Upper lobe of right lung (tissue), 1 donor: ENCODE data around the gene SCAMP4. TPM values are rescaled to one million over a fixed set of nuclear protein-coding genes. Genes with fewer than 3 reads are reported as not detected.

ENCODE experiments used
- ATAC-seq: fragments of 200-7000 bp; cut with Tn5 transposase; one replicate; pipeline ENCODE4 v1.9.1; 2020; ENCODE audit warnings: mild to moderate bottlenecking, moderate library complexity
- DNase-seq: peaks from one replicate; pipeline ENCODE4 v3.0.0-alpha.2; 2020
- H3K27ac ChIP-seq: fragments of 200-600 bp; one replicate; pipeline ENCODE4 v1.8.0; 2022
- H3K27me3 ChIP-seq: fragments of 200-600 bp; one replicate; pipeline ENCODE4 v1.8.0; 2022; ENCODE audit warnings: mild to moderate bottlenecking
- H3K36me3 ChIP-seq: fragments of 200-600 bp; one replicate; pipeline ENCODE4 v1.8.0; 2022
- H3K4me1 ChIP-seq: fragments of 200-600 bp; one replicate; pipeline ENCODE4 v1.8.0; 2022
- H3K4me3 ChIP-seq: fragments of 200-600 bp; one replicate; pipeline ENCODE4 v1.8.0; 2022; ENCODE audit warnings: mild to moderate bottlenecking
- H3K9me3 ChIP-seq: fragments of 200-600 bp; one replicate; pipeline ENCODE4 v1.8.0; 2022
- intact Hi-C: fragments of 100-400 bp; cut with DNase I; formaldehyde crosslinking; loops from one replicate; pipeline ENCODE4 v1.11.0; 2022
- total RNA-seq: library from RNA; stranded (reverse); fragmentation: NEBNext Ultra II Directional; extraction: Animal tissue kit (Norgen Biotek cat#: 25700); gene quantifications from one replicate; pipeline ENCODE4 v1.2.1, GENCODE V29; 2021
- TF ChIP-seq, protein P1 (sequence below): fragments of 200-600 bp; IDR thresholded peaks from one replicate; pipeline ENCODE4 v1.8.0; 2022; ENCODE audit warnings: antibody characterized with exemption
- donor health status: DM: no; HTN: yes; CAD: no; lungs with severe emphysema.

SCAMP4 gene
- total RNA-seq, 1 donor from 2014 or later: 73.2 TPM

DNA sequence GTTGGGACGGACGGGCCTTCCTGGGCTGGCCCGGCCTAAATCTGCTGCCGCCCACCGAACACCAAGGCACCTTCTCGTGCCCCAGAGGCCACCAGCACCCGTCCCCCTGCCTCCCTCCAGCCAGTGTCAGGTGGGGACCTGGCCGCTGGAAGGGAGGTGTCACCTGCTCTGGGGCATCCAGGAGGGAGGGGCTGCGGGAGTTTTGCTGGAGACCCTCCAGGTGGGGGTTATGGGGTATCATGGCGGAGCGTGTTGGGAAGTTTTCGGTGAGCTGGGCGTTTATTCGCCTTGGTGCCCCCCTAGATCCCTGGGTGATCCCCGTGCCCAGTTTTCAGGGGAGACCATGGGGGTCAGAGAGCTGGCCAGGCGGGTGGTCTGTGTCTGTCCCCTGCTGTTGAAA, 45.4 kb downstream of the SCAMP4 start:
- Histone ChIP-seq H3K9me3 (no peaks in the 10 kb centered on the region), H3K4me1 (no peaks in the 10 kb centered on the region), H3K27me3 (no peaks in the 10 kb centered on the region), H3K27ac (no peak overlapping the region), H3K36me3 (peaks cover 10% of the 10 kb centered on the region), H3K4me3 (no peak overlapping the region)
- intact Hi-C loops: no loop called here
- ATAC-seq (no peak), DNase-seq (no peak)
- TF ChIP-seq, protein P1, sequence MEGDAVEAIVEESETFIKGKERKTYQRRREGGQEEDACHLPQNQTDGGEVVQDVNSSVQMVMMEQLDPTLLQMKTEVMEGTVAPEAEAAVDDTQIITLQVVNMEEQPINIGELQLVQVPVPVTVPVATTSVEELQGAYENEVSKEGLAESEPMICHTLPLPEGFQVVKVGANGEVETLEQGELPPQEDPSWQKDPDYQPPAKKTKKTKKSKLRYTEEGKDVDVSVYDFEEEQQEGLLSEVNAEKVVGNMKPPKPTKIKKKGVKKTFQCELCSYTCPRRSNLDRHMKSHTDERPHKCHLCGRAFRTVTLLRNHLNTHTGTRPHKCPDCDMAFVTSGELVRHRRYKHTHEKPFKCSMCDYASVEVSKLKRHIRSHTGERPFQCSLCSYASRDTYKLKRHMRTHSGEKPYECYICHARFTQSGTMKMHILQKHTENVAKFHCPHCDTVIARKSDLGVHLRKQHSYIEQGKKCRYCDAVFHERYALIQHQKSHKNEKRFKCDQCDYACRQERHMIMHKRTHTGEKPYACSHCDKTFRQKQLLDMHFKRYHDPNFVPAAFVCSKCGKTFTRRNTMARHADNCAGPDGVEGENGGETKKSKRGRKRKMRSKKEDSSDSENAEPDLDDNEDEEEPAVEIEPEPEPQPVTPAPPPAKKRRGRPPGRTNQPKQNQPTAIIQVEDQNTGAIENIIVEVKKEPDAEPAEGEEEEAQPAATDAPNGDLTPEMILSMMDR: no peak

DNA sequence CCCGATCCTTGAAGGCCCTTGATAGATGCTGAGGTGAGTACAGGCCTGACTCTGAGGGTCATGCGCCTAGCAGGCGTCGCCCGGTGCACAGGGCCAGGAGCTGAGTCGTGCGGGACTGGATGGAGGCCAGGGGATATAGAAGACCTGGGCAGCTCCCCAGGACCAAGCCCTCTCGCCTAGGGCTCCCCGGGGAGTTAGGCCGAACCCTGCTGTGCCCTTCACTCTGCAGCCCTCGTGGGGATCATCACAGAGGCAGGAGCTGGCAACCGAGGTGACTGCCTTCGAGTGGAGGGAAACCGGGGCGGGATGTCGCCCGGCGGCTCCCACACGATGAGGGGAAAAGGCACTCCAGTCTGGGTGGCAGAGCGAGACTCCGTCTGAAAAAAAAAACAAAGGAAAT, 47.4 kb downstream of the SCAMP4 start:
- DNase-seq: no peak
- Histone ChIP-seq H3K27ac (no peak overlapping the region), H3K9me3 (no peaks in the 10 kb centered on the region), H3K36me3 (peaks cover 10% of the 10 kb centered on the region), H3K4me1 (no peaks in the 10 kb centered on the region), H3K27me3 (no peaks in the 10 kb centered on the region), H3K4me3 (no peak overlapping the region)
- TF ChIP-seq, protein P1: no peak
- no peak for ATAC-seq
- intact Hi-C loops: no loop called here

DNA sequence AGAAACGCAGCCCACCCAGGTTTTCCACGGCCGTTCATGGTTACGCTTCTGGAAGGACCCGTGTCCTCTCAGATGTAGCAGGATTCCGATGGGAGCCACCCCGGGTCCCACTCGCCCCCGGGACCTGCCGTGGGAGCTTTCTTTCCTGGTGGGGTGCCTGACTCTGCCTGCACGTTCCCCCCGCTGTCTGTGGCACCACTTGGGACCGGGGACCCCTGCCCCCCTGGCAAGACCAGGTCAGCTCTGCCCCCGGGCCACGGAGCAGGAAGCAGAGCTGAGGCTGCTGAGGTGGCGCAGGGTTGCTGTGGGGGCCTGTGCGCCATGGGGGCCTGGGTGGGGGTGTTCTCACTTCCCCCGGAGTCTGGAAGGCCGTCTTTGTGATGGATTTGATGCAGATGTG, 47.8 kb downstream of the SCAMP4 start:
- TF ChIP-seq, protein P1: no peak
- ATAC-seq (no peak), DNase-seq (no peak)
- no peaks in the 10 kb centered on the region for H3K4me1 ChIP-seq
- H3K36me3 ChIP-seq: peaks cover 10% of the 10 kb centered on the region
- no peaks in the 10 kb centered on the region for H3K9me3 ChIP-seq
- no peak overlapping the region for H3K27ac ChIP-seq
- H3K4me3 ChIP-seq: no peak overlapping the region
- intact Hi-C loops: no loop called here
- H3K27me3 ChIP-seq: no peaks in the 10 kb centered on the region

DNA sequence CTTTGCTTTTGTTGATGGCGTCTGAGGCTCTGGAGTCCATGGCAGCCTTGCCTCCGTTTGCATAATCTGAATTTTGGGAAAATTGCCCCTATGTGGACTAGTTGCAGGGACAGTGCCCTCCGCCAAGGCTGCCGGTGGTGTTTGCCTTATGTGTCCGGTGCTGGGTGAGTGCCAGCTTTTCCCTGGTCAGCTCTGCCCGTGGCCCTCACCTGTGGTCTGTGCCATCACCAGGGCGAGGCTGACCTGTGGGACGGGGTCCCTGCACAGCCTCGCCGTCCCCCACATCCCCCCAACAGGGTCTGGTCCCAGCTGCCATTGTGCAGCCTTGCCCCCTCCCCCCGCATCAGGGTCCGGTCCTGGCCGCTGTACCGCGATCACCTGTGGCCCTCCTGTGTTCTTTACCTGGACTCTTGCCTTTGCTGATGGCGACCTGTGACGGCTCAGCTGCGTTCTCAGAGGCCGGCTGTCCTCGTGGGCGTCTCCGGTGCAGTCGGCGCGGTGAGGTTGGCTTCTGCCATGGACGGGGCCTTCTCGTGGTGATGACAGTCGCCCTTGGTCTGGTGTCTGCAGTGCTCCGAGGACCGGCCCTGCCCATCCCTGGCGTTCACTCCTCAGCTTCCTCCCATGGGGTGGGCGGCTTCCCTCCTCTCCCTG, 48.4 kb downstream of the SCAMP4 start:
- ATAC-seq: no peak

DNA sequence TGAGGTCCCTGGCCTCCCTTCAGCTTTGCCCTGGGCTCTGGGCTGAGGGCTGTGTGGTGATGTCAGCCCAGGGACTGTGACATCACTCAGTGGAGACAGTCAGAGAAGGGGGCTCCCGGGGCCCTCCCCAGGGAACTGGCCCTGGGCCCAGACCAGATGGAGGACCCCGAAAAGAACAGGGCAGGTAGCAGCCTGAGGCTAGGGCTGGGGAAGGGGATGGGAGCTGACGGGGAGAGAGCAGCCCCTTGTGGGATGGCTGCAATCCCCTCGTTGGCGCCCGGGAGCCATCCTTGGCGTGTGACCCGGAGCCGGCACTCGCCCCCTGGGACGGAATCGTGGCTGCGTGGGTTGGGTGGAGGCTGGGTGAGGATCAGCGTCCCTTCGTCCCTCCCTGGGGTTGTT, 49.3 kb downstream of the SCAMP4 start:
- Histone ChIP-seq H3K4me3 (no peak overlapping the region), H3K27me3 (no peaks in the 10 kb centered on the region), H3K36me3 (peaks cover 10% of the 10 kb centered on the region), H3K9me3 (no peaks in the 10 kb centered on the region), H3K27ac (no peak overlapping the region), H3K4me1 (no peaks in the 10 kb centered on the region)
- intact Hi-C loops: no loop called here
- ATAC-seq (no peak), DNase-seq (no peak)
- TF ChIP-seq, protein P1: no peak

More for the DNA sequence above, 48.4 kb downstream of the SCAMP4 start:
- Histone ChIP-seq H3K36me3 (peaks cover 10% of the 10 kb centered on the region), H3K27ac (no peak overlapping the region), H3K27me3 (no peaks in the 10 kb centered on the region), H3K4me1 (no peaks in the 10 kb centered on the region), H3K4me3 (no peak overlapping the region), H3K9me3 (no peaks in the 10 kb centered on the region)
- TF ChIP-seq, protein P1: no peak
- peak; percentile 64 for DNase-seq
- intact Hi-C loops: no loop called here
